ENCODE data around the gene HSPB2. TPM values are rescaled to one million over a fixed set of nuclear protein-coding genes. Genes with fewer than 3 reads are reported as not detected.
A peak's percentile ranks its signal among the peaks of the same experiment; 100 is the strongest.

HSPB2 gene
- total and polyA plus RNA-seq, 2 donors (not counting 1 experiment from before 2014, with no cell fraction given): not detected

GRCh38 chr11:111922803-111923202, 10.3 kb downstream of the HSPB2 start:
- H3K79me2 ChIP-seq (ENCODE audit: control insufficient read depth, insufficient read depth, low read length): no peaks in the 10 kb centered on the region
- H3K9ac ChIP-seq (ENCODE audit: low read length): no peak overlapping the region
- H2AFZ ChIP-seq (ENCODE audit: insufficient read depth, low read depth, low read length, poor library complexity, severe bottlenecking): no peak overlapping the region
- H3K4me1 Mint-ChIP-seq: peaks cover 12% of the 10 kb centered on the region
- no peaks in the 10 kb centered on the region for H3K9me3 ChIP-seq (ENCODE audit: control extremely low read depth in 1 of 3, control insufficient read depth in 2 of 3, insufficient read depth in 1 of 3, low read length in 2 of 3)
- no peak overlapping the region for H3K4me3 ChIP-seq (ENCODE audit: control extremely low read depth in 1 of 5, extremely low read depth in 1 of 5, insufficient read depth in 1 of 5, low read depth in 2 of 5, low read length in 4 of 5)
- no peaks in the 10 kb centered on the region for H3K36me3 ChIP-seq (replicated peaks in 1 of 2; ENCODE audit: control extremely low read depth in 1 of 2, control insufficient read depth in 1 of 2, extremely low read depth in 1 of 2, insufficient read depth in 2 of 2, low read length in 1 of 2)
- H3K4me2 ChIP-seq (replicated peaks; ENCODE audit: low read depth, low read length, poor library complexity, severe bottlenecking): no peak overlapping the region
- no peaks in the 10 kb centered on the region for H3K9me3 Mint-ChIP-seq (ENCODE audit: insufficient read depth)
- no peaks in the 10 kb centered on the region for H4K20me1 ChIP-seq (ENCODE audit: control insufficient read depth, insufficient read depth, low read length, poor library complexity, severe bottlenecking)
- ChIA-PET CTCF (interaction anchor here (0.6 kb wide), 1 partner anchor 356 kb away, joined by 3 read pairs; no protein-coding TSS in a partner anchor), POLR2A (no interaction called here)
- no peak overlapping the region for H3K4me3 Mint-ChIP-seq
- no peak for ATAC-seq (ENCODE audit: low read depth)
- no peak overlapping the region for H3K27ac ChIP-seq (ENCODE audit: low read length in 2 of 2)
- peaks cover 9 to 14% of the 10 kb centered on the region in 2 donors for H3K4me1 ChIP-seq (ENCODE audit: control insufficient read depth in 2 of 2, insufficient read depth in 2 of 2, low read length in 2 of 2)
- intact Hi-C loops (cut with micrococcal nuclease): no loop called here
- WGBS (ENCODE audit: insufficient coverage): 60% methylated on average over 1 of the region's 2 CpGs
- DNase-seq: no peak
- H3K27ac Mint-ChIP-seq: no peak overlapping the region
- H3K27me3 Mint-ChIP-seq: peaks cover 27% of the 10 kb centered on the region
- peaks cover 0 to 15% (median 0%) of the 10 kb centered on the region in 4 experiments for H3K27me3 ChIP-seq (replicated peaks in 1 of 4; ENCODE audit: control extremely low read depth in 1 of 4, control insufficient read depth in 3 of 4, insufficient read depth in 4 of 4, low read length in 3 of 4)
- no peak for TF ChIP-seq EZH2 (IDR thresholded peaks at IDR 0.05; ENCODE audit: borderline replicate concordance, insufficient read depth, low read depth, low read length, poor library complexity, severe bottlenecking)
- no peak for TF ChIP-seq CTCF (IDR thresholded peaks at IDR 0.05)

GRCh38 chr11:111923351-111923788, 10.8 kb downstream of the HSPB2 start:
- H2AFZ ChIP-seq (ENCODE audit: insufficient read depth, low read depth, low read length, poor library complexity, severe bottlenecking): peak overlapping the region; percentile 12
- no peak overlapping the region for H3K4me2 ChIP-seq (replicated peaks; ENCODE audit: low read depth, low read length, poor library complexity, severe bottlenecking)
- no peaks in the 10 kb centered on the region for H3K9me3 ChIP-seq (ENCODE audit: control extremely low read depth in 1 of 3, control insufficient read depth in 2 of 3, insufficient read depth in 1 of 3, low read length in 2 of 3)
- no peaks in the 10 kb centered on the region for H4K20me1 ChIP-seq (ENCODE audit: control insufficient read depth, insufficient read depth, low read length, poor library complexity, severe bottlenecking)
- POLR2A ChIA-PET: no interaction called here
- DNase-seq (no peak), ATAC-seq (ENCODE audit: low read depth) (no peak)
- no peak overlapping the region for H3K4me3 ChIP-seq (ENCODE audit: control extremely low read depth in 1 of 5, extremely low read depth in 1 of 5, insufficient read depth in 1 of 5, low read depth in 2 of 5, low read length in 4 of 5)
- no peak overlapping the region for H3K9ac ChIP-seq (ENCODE audit: low read length)
- Mint-ChIP-seq H3K27me3 (peaks cover 21% of the 10 kb centered on the region), H3K4me1 (peaks cover 14% of the 10 kb centered on the region), H3K4me3 (no peak overlapping the region), H3K27ac (no peak overlapping the region), H3K9me3 (ENCODE audit: insufficient read depth) (no peaks in the 10 kb centered on the region)
- no peaks in the 10 kb centered on the region for H3K36me3 ChIP-seq (replicated peaks in 1 of 2; ENCODE audit: control extremely low read depth in 1 of 2, control insufficient read depth in 1 of 2, extremely low read depth in 1 of 2, insufficient read depth in 2 of 2, low read length in 1 of 2)
- peaks cover 9 to 14% of the 10 kb centered on the region in 2 donors for H3K4me1 ChIP-seq (ENCODE audit: control insufficient read depth in 2 of 2, insufficient read depth in 2 of 2, low read length in 2 of 2)
- CTCF ChIA-PET: interaction anchor here (0.6 kb wide), 1 partner anchor 356 kb away, joined by 3 read pairs; no protein-coding TSS in a partner anchor
- TF ChIP-seq CTCF (IDR thresholded peaks at IDR 0.05): no peak
- TF ChIP-seq EZH2 (IDR thresholded peaks at IDR 0.05; ENCODE audit: borderline replicate concordance, insufficient read depth, low read depth, low read length, poor library complexity, severe bottlenecking): no peak
- intact Hi-C loops (cut with micrococcal nuclease): no loop called here
- no peak overlapping the region for H3K27ac ChIP-seq (ENCODE audit: low read length in 2 of 2)
- 93% methylated on average over 3 of the region's 5 CpGs for WGBS (ENCODE audit: insufficient coverage)
- peaks cover 0 to 15% (median 0%) of the 10 kb centered on the region in 4 experiments for H3K27me3 ChIP-seq (replicated peaks in 1 of 4; ENCODE audit: control extremely low read depth in 1 of 4, control insufficient read depth in 3 of 4, insufficient read depth in 4 of 4, low read length in 3 of 4)
- no peaks in the 10 kb centered on the region for H3K79me2 ChIP-seq (ENCODE audit: control insufficient read depth, insufficient read depth, low read length)
